WI38 (cell line): ENCODE results near the gene TOR4A.

ENCODE experiments used
- H3K4me3 ChIP-seq: 2 replicates; pipeline ENCODE4 v1.5.1; 2011; ENCODE audit warnings: low read depth, mild to moderate bottlenecking, control low read depth, low read length
- CTCF ChIP-seq: IDR thresholded peaks from 2 replicates; pipeline ENCODE4 v1.5.1; 2012; ENCODE audit warnings: low read depth, mild to moderate bottlenecking, control low read depth, low read length

Gene TOR4A

GRCh38 chr9:137309368-137310188 lies 32.1 kb downstream of the TOR4A start:
- H3K4me3 ChIP-seq = no peak overlapping the region
- TF ChIP-seq CTCF = no peak

GRCh38 chr9:137310189-137311052 lies 32.9 kb downstream of the TOR4A start:
- H3K4me3 ChIP-seq = no peak overlapping the region
- no peak for TF ChIP-seq CTCF

- H3K4me3 ChIP-seq = no peak overlapping the region
- TF ChIP-seq CTCF = no peak
Measured at GRCh38 chr9:137311171-137311985, 33.9 kb downstream of the TOR4A start.

GRCh38 chr9:137311986-137312851 lies 34.7 kb downstream of the TOR4A start:
- H3K4me3 ChIP-seq = no peak overlapping the region
- TF ChIP-seq CTCF = no peak

GRCh38 chr9:137312852-137313325 lies 35.4 kb downstream of the TOR4A start:
- TF ChIP-seq CTCF = no peak
- no peak overlapping the region for H3K4me3 ChIP-seq

GRCh38 chr9:137313326-137313936 lies 35.9 kb downstream of the TOR4A start:
- no peak for TF ChIP-seq CTCF
- no peak overlapping the region for H3K4me3 ChIP-seq
